HEK293 (cell line): ENCODE data around the gene LCN10.

ENCODE experiments used
- GLI2 ChIP-seq: fragments of 450-650 bp; formaldehyde crosslinking; IDR thresholded peaks from 2 replicates; pipeline ENCODE4; 2017; ENCODE audit warnings: missing biosample characterization, missing genetic modification characterization, low read depth, borderline replicate concordance
- ZBTB7A ChIP-seq: fragments of 450-650 bp; formaldehyde crosslinking; IDR thresholded peaks from 2 replicates; pipeline ENCODE4 v1.5.1; 2016; ENCODE audit warnings: low read depth, missing biosample characterization, missing genetic modification characterization
- ZBTB8A ChIP-seq: fragments of 450-650 bp; formaldehyde crosslinking; IDR thresholded peaks from 2 replicates; pipeline ENCODE4 v1.5.1; 2016; ENCODE audit warnings: missing biosample characterization, missing genetic modification characterization
- ZNF175 ChIP-seq: fragments of 450-650 bp; formaldehyde crosslinking; IDR thresholded peaks from 2 replicates; pipeline ENCODE4 v1.5.1; 2016; ENCODE audit warnings: missing biosample characterization, missing genetic modification characterization
- ZNF501 ChIP-seq: fragments of 450-650 bp; formaldehyde crosslinking; IDR thresholded peaks from 2 replicates; pipeline ENCODE4 v1.5.1; 2016; ENCODE audit warnings: missing biosample characterization, missing genetic modification characterization
- TF ChIP-seq, protein P1 (sequence below): fragments of 450-650 bp; formaldehyde crosslinking; IDR thresholded peaks from 2 replicates; pipeline ENCODE4 v1.5.1; 2016; ENCODE audit warnings: missing biosample characterization, missing genetic modification characterization, low read depth
- TF ChIP-seq, protein P2 (sequence below): fragments of 450-650 bp; formaldehyde crosslinking; IDR thresholded peaks from 2 replicates; pipeline ENCODE4 v1.5.1; 2016; ENCODE audit warnings: missing biosample characterization, missing genetic modification characterization
- TF ChIP-seq, protein P3 (sequence below): sonication (generic); formaldehyde crosslinking; IDR thresholded peaks from 2 replicates; pipeline ENCODE4 v1.8.1; 2022; ENCODE audit warnings: mild to moderate bottlenecking, moderate library complexity, missing genetic modification reagents
- TF ChIP-seq, protein P4 (sequence below): fragments of 450-650 bp; formaldehyde crosslinking; IDR thresholded peaks from 2 replicates; pipeline ENCODE4 v1.5.1; 2016; ENCODE audit warnings: missing biosample characterization, missing genetic modification characterization
- TF ChIP-seq, protein P5 (sequence below): fragments of 450-650 bp; formaldehyde crosslinking; IDR thresholded peaks from 2 replicates; pipeline ENCODE4 v1.5.1; 2016; ENCODE audit warnings: missing biosample characterization, missing genetic modification characterization
- TF ChIP-seq, protein P6 (sequence below): fragments of 450-650 bp; formaldehyde crosslinking; IDR thresholded peaks from 2 replicates; pipeline ENCODE4; 2016; ENCODE audit warnings: missing biosample characterization, missing genetic modification characterization

DNA sequence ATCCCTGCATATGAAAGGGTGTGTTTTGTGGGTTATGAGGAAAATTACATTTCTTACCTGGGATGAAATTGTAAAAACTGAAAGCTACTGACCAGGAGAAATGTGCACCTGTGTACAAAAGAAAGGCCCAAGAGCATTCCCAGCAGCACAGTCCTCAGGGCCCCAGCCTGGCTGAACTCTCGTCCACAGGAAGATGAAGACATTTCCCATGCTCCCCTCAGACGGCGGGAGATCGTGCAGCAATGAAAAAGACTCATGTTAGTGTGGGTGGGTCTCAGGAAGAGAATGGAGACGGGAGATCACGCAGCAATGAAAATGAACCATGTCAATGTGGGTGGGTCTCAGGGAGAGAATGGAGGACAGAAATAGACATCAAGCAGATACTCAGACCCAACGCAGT is 34.2 kb upstream of the LCN10 start:
- TF ChIP-seq, protein P1, sequence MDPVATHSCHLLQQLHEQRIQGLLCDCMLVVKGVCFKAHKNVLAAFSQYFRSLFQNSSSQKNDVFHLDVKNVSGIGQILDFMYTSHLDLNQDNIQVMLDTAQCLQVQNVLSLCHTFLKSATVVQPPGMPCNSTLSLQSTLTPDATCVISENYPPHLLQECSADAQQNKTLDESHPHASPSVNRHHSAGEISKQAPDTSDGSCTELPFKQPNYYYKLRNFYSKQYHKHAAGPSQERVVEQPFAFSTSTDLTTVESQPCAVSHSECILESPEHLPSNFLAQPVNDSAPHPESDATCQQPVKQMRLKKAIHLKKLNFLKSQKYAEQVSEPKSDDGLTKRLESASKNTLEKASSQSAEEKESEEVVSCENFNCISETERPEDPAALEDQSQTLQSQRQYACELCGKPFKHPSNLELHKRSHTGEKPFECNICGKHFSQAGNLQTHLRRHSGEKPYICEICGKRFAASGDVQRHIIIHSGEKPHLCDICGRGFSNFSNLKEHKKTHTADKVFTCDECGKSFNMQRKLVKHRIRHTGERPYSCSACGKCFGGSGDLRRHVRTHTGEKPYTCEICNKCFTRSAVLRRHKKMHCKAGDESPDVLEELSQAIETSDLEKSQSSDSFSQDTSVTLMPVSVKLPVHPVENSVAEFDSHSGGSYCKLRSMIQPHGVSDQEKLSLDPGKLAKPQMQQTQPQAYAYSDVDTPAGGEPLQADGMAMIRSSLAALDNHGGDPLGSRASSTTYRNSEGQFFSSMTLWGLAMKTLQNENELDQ (tag by site-specific recombination) = no peak
- TF ChIP-seq GLI2 (tag by site-specific recombination) (no peak), ZNF501 (tag by site-specific recombination) (no peak), ZBTB8A (no peak), ZNF175 (no peak), ZBTB7A (tag by site-specific recombination) (no peak)
- TF ChIP-seq, protein P2, sequence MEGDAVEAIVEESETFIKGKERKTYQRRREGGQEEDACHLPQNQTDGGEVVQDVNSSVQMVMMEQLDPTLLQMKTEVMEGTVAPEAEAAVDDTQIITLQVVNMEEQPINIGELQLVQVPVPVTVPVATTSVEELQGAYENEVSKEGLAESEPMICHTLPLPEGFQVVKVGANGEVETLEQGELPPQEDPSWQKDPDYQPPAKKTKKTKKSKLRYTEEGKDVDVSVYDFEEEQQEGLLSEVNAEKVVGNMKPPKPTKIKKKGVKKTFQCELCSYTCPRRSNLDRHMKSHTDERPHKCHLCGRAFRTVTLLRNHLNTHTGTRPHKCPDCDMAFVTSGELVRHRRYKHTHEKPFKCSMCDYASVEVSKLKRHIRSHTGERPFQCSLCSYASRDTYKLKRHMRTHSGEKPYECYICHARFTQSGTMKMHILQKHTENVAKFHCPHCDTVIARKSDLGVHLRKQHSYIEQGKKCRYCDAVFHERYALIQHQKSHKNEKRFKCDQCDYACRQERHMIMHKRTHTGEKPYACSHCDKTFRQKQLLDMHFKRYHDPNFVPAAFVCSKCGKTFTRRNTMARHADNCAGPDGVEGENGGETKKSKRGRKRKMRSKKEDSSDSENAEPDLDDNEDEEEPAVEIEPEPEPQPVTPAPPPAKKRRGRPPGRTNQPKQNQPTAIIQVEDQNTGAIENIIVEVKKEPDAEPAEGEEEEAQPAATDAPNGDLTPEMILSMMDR (tag by site-specific recombination) = no peak
- TF ChIP-seq, protein P3, sequence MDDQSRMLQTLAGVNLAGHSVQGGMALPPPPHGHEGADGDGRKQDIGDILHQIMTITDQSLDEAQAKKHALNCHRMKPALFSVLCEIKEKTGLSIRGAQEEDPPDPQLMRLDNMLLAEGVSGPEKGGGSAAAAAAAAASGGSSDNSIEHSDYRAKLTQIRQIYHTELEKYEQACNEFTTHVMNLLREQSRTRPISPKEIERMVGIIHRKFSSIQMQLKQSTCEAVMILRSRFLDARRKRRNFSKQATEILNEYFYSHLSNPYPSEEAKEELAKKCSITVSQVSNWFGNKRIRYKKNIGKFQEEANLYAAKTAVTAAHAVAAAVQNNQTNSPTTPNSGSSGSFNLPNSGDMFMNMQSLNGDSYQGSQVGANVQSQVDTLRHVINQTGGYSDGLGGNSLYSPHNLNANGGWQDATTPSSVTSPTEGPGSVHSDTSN (CRISPR knock-in tag) = no peak
- TF ChIP-seq, protein P4, sequence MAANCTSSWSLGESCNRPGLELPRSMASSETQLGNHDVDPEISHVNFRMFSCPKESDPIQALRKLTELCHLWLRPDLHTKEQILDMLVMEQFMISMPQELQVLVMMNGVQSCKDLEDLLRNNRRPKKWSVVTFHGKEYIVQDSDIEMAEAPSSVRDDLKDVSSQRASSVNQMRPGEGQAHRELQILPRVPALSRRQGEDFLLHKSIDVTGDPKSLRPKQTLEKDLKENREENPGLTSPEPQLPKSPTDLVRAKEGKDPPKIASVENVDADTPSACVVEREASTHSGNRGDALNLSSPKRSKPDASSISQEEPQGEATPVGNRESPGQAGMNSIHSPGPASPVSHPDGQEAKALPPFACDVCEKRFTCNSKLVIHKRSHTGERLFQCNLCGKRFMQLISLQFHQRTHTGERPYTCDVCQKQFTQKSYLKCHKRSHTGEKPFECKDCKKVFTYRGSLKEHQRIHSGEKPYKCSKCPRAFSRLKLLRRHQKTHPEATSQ = no peak
- TF ChIP-seq, protein P5, sequence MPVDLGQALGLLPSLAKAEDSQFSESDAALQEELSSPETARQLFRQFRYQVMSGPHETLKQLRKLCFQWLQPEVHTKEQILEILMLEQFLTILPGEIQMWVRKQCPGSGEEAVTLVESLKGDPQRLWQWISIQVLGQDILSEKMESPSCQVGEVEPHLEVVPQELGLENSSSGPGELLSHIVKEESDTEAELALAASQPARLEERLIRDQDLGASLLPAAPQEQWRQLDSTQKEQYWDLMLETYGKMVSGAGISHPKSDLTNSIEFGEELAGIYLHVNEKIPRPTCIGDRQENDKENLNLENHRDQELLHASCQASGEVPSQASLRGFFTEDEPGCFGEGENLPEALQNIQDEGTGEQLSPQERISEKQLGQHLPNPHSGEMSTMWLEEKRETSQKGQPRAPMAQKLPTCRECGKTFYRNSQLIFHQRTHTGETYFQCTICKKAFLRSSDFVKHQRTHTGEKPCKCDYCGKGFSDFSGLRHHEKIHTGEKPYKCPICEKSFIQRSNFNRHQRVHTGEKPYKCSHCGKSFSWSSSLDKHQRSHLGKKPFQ (tag by site-specific recombination) = no peak
- TF ChIP-seq, protein P6, sequence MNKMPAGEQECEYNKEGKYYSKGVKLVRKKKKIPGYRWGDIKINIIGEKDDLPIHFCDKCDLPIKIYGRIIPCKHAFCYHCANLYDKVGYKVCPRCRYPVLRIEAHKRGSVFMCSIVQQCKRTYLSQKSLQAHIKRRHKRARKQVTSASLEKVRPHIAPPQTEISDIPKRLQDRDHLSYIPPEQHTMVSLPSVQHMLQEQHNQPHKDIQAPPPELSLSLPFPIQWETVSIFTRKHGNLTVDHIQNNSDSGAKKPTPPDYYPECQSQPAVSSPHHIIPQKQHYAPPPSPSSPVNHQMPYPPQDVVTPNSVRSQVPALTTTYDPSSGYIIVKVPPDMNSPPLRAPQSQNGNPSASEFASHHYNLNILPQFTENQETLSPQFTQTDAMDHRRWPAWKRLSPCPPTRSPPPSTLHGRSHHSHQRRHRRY (tag by site-specific recombination) = no peak
